Pulmonary artery endothelial cell (primary cell): Measurements from ENCODE around the gene MAD1L1. TPM values are rescaled to one million over a fixed set of nuclear protein-coding genes. Genes with fewer than 3 reads are reported as not detected.
"Not testable (repeated sequence)": the region's sequence is repeated elsewhere in the genome, so short reads cannot be mapped to it uniquely, and the experiment has no call there.

ENCODE experiments used
- DNase-seq: peaks from one replicate; pipeline ENCODE4 v3.0.0-alpha.2; 2011; ENCODE audit warnings: low read depth, low spot score
- total RNA-seq: library from RNA; depleted of rRNA; stranded (reverse); fragments of >200 nt; gene quantifications from 2 replicates; pipeline ENCODE4 v1.2.3, GENCODE V29; 2014

MAD1L1 gene
- total RNA-seq, 1 donor from 2014 or later = 53.2 TPM

DNA sequence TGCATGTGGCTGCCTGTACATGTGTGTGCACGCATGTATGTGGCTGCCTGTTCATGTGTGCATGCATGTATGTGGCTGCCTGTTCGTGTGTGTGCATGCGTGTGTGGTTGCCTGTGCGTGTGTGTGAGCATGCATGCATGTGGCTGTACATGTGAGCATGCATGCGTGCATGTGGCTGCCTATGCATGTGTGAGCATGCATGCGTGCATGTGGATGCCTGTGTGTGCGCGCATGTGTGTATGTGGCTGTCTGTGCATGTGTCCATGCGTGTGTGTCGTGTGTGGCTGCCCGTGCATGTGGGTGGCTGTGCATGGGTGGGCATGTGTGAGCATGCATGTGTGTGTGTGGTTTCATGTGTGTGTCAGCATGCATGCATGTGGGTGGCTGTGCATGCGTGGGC is 344.3 kb downstream of the MAD1L1 start:
- DNase-seq = no peak

GRCh38 chr7:1887251-1887650 is 345.5 kb downstream of the MAD1L1 start:
- DNase-seq = no peak

GRCh38 chr7:1886361-1887064 is 346.2 kb downstream of the MAD1L1 start:
- no peak for DNase-seq

- DNase-seq = no peak
These were observed 347.1 kb downstream of the MAD1L1 start for GRCh38 chr7:1885465-1886226.

GRCh38 chr7:1884583-1885350 is 348.0 kb downstream of the MAD1L1 start:
- DNase-seq = no peak

- DNase-seq = no peak
These were observed 348.7 kb downstream of the MAD1L1 start for GRCh38 chr7:1883834-1884582.

DNA sequence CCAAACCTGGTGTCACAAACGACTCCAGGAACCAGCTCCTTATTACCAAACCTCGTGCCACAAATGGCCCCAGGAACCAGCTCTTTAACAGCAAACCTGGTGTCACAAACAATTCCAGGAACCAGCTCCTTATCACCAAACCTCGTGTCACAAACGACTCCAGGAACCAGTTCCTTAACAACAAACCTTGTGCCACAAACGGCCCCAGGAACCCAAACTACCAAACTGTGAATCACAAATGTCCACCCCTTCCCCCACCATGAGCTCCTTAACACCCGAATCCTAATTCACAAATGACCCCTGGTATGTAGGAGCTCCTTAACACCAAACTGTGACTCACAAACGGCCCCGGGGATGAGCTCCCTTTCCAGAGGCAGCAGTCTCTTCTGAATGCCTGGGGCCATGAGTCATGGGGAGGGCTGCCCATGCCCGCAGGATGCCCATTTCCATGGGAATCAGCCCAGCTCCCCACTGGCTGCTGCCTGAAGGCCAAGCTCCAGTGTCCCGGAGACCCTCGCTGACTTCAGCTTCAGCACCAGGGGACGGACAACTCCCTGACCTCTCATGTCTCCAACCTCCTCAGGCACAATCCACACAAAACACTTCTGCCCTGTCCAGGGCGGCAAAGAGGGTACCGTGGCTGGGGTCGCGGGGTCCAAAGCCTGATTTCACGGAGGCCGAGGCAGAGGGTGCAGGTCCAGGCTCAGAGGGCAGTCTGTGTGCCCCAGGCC is 349.5 kb downstream of the MAD1L1 start:
- DNase-seq = peak; percentile 13

DNA sequence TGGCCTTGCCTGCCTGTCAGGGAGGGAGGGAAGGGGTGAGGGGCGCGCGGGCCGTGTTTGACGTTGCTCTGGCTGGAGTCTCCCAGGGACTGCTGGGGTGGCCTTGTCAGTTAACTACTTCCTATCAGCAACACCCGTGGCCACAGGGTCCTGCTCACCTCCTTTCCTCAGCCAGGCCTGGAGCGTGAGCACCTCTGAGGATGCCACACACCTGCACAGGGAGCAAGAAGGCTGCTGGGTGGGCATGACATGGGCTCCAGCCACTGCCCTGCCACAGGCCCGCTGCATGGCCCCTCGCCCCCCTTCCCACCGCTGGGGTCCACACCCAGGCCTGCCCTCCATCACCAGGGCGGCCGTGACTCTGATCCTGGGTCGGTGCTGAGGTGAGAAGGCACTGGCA is 350.3 kb downstream of the MAD1L1 start:
- no peak for DNase-seq

- DNase-seq = no peak
These were observed 350.8 kb downstream of the MAD1L1 start for GRCh38 chr7:1881946-1882345.

DNA sequence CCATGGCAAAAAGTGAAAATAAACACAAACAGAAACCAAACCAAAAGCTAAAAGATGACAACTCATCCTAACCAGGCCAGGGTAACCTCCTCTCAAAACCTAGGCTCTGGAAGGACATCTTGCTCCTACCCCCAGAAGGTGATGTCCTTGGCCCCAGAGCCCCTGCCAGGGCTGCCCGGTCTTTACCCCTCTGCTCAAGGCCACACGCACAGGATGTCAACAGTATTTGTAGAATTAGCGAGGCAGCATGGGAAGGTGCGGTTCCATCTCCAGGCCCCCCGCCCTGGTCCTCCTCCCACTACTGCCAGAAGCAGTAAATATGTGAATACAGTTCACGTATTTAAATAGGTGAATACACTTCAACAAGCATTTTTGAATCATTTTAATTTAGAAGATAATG is 356.1 kb downstream of the MAD1L1 start:
- not testable (repeated sequence) for DNase-seq

DNA sequence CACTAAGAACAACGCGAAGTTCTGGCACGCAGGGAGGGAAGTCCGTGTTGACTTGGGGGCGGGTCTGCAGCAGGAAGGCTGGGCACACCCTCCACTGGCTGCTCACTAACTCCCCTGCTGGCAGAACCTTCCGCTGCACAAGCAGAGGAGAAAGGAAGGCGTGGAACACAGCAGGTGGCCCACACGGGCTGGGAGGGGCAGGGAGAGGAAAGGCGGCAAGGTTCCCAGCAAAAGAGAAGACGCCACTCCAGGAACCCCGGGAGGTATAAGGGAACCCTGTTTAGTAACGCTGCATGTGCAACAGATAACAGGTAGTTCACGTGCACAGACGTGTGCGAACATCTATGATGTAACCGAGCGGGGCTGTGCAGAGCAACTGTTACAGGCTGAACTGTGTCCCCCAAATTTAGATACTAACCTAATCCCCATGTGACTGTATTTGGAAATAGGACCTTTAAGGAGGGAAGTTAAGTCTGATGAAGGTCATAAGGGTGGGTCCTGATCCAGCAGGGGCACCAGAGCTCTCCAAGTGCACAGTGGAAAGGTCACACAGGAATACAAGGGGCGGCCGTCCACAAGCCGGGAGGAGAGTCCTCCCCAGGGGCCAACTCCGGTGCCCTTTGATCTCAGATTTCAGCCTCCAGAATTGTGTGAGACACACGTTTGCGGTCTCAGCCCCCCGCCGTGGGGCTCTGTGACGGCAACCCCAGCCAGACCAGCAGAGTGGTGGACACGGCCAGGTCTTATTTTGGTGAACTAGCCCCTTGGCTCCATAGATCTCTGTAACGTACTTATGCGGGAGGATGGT is 357.1 kb downstream of the MAD1L1 start:
- DNase-seq = not testable (repeated sequence)

DNA sequence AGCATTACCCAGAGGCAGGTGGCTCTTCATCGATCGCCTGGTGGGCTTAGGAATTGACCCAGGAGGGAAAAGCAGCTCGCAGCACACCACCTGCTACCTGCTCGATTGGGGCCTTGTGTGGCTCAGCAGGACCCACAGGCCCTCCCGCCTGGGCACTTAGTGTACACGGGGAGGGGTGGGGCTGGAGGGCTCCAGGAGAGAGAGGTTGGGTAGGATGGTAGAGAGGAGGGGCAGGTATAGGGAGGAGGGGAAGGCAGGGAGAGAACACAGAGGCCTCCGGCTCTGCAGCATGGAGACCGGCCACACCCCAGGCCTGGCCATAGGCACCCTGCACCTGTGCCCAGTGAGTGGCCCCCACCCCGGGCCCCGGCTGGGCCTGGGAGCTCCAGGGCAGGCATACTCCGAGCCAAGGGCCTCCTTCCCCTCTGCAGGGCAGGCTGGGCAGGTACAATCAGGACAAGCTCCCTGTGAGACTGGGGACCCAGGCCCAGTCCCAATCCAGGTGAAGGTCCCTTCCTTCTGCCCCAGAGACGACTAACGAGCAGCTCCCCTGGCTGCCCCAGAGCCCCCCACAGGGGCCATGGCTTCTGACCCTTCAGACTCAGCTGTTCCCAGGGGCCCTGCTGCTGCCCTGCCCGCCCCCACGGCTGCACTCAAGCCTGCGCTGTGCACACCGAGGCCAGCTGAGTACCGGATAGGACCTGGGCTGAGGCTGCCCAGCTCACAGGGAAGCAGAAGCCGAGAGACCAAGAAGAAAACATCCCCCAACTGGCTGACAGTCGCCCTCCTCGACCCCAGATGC is 358.0 kb downstream of the MAD1L1 start:
- not testable (repeated sequence) for DNase-seq

- DNase-seq = no peak
These were observed 358.7 kb downstream of the MAD1L1 start for GRCh38 chr7:1873857-1874589.

DNA sequence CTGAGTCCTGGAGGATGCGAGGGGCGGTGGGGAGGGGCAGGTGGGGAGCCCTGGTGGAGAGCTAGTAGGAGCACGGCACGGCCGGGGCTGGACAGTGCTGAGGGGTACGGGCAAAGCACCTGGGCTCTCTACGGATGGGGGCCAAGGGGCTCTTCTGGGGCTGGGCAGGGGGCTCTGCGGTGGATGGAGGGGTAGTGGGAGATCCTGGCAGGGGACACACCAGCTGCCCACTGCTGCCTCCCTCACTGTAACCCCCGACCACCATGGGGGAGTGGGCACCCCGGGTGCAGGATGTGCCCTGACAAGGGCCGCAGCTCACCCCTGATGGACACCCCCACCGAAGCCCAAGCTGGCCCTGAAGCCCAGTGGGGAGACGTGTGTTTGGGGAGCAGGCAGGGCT is 359.3 kb downstream of the MAD1L1 start:
- no peak for DNase-seq

- DNase-seq = no peak
These were observed 359.7 kb downstream of the MAD1L1 start for GRCh38 chr7:1873070-1873405.

DNA sequence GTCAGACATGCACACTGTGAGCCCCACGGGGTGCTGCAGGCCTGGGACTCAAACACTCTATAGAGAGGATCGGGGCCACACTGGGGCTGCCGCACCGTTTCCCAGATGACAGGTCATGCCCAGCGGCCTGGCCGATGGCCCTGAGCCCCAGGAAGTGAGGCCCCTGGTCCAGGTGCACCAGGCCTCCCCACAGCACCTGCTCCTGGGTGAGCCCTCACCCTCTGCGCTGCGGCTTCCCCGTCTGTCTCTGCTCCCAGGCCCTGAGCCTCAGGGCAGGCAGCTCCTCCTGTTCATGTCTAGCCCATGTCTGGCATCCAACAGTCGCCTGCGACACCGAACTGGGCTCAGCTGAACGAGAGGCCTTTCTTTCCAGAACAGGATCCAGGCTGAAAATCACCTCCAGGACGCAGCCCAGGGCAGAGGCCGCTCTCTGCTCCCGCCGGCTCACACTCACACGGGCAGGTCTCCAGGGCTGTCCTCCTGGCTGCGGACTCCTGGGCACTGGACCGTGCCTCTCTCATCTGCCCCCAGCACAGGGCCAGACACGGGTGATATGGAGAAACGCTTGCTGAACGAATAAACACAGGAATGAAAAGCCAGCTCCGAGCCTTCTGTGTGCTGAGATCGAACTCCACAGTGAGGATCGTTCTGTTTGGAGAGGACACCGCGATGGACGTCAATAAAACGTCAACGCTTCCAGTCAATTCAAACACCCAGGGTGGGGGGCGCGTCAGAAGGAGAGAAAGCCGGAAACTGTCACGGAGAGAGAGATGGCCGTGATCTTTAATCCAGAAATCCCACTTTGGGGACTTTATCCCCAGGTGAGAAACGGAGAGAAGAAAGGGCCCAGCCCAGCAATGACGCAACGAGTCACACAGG is 360.3 kb downstream of the MAD1L1 start:
- DNase-seq = no peak

- no peak for DNase-seq
These were observed 363.2 kb downstream of the MAD1L1 start for GRCh38 chr7:1869452-1870130.
